Renal cortical epithelial cell (primary cell): Measurements from ENCODE around the gene LRRC8B. TPM values are rescaled to one million over a fixed set of nuclear protein-coding genes. Genes with fewer than 3 reads are reported as not detected.
"Not testable (repeated sequence)": the region's sequence is repeated elsewhere in the genome, so short reads cannot be mapped to it uniquely, and the experiment has no call there.

Experiments
- DNase-seq: peaks from one replicate; pipeline ENCODE4 v3.0.0-alpha.2; 2011; ENCODE audit warnings: low read depth
- total RNA-seq: library from RNA; depleted of rRNA; stranded (reverse); fragments of >200 nt; gene quantifications from 2 replicates; pipeline ENCODE4 v1.2.3, GENCODE V29; 2014

The LRRC8B gene
- total RNA-seq, 1 donor from 2014 or later = 4.4 TPM

DNA sequence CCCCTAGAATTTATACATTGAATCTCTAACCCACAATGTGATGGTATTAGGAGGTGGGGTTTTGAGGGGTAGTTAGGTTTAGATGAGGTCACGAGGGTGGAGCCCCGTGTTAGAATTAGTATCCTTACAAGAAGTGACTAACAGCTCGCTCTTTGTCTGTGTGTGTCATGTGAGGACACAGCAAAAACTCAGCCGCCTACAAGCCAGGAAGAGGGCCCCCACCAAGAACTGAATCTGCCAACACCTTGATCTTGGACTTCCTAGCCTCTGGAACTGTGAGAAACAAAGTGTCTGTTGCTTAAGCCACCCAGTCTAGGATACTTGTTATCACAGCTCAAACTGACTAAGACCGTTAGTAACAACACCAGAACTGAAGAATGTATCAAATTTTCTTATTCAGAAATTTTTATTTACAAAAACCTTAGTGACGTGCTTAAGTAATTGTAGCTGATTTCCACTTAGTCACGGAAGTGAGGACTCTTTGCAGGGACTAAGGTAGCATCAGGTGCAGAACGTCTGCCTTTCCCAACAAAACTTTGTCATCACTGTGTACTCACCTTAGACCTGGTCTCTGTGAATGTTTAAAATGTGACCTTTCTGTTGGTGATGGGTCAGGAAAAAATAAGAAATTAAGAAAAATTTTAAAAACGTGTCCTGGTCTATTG lies 83.8 kb downstream of the LRRC8B start:
- DNase-seq = no peak

DNA sequence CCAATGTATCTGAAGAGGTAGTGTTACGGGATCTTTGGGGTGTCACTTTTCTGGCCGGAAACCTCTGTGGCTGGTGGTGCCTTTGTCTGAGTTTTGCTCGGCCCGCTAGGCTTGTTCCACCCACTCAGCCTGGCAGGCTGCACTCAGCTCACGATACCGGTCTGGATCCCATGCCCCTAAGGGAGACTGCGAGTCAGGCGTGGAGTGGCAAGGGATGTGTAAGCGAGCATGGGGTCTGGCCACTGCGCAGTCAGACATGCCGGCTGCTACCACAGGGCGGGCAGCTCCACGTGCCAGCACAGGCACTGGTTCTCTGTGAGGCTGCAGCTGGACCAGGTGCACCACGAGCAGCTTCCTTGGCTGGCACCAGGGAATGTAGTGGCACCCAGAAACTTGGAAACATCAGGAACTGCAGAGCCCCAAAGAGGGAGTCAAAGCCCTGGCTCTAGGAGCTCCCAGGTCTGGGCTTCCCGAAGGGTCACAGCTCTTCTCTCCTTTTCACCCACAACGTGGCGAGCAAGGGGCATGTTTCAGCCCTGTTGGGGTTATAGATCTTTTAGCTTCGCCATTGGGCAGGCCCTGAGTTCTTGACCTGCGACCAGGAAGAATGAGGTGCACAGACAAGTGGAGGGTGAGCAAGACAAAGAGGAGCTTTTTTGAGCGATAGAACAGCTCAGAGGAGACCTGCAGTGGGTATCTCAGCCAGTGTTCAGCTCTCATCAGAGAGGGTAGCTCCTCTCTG lies 84.5 kb downstream of the LRRC8B start:
- no peak for DNase-seq

DNA sequence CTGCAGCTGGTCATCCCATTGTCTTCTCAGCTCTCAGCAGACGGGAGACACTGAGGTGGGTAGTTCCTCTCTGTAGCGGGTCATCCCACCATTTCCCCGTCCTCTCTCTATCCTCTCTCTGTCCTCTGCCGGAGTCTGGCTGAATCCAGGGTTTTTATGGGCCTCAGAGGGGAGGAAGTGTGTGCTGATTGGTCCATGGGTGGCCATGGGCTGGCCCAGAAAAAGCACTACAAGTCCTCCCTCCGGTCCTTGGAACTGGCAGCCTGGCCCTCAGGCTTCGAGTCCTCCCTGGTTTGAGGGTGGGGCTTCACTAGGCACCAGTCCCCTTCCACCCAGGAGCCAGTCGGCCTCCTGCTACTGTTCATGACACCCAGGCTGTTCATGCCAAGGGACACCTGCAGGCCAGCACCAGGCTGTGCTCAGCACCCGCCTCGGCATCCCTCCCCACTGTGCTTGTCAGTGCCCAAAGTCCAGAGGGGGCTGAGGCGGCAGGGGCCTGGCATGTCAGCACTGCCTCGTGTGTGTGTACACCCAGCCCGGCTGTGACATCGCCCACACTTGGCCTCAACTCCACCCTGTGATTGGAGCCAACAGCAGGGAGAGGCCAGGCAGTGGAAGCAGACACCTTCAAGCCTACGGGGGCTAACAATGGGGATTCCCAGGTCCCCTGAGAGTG lies 85.3 kb downstream of the LRRC8B start:
- no peak for DNase-seq

DNA sequence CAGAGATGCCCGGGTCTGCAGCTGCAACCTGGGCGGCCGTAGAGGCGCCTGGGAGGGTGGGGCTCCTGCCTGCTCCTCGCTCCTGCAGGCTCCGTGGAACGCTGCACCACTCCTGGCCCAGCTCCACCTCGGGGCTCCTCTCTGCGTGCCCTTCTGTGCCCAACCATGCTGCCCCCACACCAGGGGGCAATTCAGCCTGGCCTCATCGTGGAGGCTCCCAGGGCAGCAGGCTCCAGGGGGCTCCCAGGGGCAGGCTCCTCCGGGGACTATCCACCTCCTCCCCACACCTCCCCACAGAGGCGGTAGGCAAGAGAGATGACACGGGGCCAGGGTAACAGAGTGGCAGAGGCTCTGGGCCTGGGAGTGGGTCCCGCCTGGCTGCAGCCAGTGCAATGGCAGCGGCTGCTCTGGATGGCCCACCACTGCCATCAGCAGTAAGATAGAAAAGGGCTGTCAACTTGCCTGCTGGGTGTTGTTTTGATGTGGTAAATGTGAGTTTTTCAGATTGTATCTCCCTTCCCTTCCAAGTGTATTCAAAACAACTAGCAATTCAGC lies 85.9 kb downstream of the LRRC8B start:
- no peak for DNase-seq

DNA sequence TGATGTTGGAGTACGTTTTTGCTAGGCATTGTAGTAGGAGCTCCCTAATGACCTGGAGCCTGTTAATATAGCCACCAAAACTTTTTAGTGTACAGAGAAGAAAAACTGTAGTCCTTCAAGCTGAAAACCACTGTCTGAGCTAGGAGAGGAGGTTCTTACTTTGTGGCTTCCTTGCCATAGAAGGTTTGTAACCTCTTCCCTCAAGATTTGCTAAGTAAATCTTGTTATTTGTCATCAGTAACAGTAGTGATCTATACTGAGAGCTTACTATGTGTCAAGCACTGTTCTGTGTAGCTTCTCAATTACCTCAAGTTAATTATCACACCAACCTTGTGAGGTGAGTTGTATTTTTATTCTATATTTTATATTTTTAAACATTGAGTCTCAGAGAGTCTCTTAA lies 87.1 kb downstream of the LRRC8B start:
- DNase-seq = no peak

DNA sequence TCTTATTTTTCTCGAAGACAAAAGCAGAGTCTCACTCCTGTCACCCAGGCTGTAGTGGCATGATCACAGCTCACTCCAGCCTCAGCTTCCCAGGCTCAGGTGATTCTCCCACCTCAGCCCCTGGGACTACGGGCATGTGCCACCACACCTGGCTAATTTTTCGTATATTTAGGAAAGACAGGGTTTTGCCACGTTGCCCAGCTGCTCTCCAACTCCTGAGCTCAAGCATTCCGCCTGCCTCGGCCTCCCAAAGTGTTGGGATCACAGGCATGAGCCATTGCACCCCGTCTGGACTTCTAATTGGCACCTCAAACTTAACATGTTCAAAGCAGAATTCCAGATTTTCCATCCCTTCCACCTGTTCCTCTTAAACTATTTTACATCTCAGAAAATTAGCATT lies 89.3 kb downstream of the LRRC8B start:
- DNase-seq = no peak

DNA sequence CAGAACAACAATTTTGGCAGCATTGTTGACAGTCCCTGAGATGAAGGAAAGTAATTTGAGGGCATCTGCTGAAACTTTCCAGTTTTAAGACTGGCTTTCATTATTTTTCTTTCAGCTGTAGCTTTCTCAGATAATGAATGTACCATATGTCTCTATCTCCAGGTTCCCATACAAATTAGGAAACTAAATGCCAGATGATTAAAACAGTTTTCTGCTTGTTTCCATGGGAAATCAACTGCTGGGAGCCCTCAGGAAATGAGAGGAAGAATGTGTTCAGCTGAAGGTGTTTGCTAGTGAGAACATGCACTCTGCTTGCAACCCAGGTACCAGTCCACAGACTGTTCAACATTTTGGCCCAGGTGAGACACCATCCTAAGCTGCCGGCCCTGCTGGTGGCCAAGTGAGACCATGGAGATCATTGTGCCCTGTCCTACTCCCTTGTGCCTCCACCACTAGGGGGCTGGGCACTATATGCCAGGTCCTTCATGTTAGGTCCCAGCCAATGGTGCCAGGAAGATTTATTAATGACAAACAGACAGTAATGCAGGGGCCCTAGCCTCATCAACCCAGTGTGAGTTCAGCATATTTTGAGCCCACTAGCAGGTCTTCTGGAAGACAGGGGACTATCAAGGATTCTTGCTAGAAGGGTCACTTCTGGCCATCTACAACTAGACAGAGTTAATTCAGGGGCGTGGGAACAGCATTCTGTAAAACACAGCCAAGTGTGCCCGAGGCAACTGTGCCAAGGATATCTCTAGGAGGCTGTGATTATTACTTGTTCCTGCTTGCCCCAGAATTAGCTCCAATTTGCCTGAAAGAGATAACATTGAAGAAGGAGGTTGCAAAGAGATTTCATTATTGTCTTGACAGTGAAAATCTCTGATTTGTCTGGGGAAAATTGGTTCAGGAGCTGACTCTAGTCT lies 91.3 kb downstream of the LRRC8B start:
- DNase-seq = no peak

DNA sequence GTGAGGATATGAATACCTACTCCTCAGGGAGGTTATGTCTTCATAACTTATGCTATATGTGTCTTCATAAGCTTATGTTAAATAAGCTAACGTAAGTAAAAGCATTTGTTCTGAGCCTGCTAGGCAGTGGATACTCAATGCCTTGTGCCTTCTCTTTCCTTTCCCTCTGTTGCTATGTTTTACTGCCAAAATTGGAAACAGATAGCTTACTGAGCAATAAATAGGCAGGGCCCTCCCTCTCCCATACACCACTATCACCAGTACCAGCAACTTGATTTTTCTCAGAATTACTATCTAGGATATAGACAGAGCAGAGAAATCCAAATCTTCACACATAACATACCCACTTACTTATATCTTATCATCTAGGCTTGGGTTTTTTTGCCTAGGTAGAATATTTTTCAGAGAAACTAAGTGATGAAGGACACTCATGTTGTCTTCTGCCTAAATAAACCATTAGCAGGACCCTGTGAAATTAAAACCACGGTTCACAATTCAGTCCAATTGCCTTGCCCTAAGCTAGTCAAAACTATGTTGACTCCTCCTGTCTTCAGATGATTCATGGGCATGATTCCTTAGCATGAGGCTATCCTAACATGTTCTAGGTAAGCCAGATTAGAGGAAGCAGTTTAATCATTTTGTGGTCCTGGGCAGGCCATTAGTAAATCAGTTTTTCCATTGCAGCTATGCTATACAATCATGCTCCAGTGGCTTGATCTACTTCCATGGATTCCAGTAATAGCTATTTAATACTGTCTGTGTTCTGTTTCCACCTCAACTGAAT lies 92.4 kb downstream of the LRRC8B start:
- DNase-seq = no peak

DNA sequence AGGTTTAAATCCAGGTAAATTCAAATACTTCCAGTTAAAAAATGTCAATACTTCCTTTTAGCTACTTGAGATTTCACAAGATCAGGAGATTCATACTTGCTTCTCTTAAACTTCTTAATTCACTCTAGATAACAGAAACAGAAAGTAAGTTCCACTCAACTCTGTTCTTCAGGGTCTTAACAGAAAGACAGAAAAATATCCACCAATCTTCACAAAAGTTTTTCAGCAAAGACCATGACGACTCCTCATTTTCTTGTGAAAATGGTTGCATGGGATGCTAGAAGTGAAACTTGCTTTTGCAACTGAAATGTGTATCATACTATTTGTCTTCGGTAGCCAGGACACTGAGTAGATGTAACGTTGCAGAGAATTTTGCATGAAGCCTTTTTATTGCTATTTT lies 96.0 kb downstream of the LRRC8B start:
- DNase-seq = no peak

DNA sequence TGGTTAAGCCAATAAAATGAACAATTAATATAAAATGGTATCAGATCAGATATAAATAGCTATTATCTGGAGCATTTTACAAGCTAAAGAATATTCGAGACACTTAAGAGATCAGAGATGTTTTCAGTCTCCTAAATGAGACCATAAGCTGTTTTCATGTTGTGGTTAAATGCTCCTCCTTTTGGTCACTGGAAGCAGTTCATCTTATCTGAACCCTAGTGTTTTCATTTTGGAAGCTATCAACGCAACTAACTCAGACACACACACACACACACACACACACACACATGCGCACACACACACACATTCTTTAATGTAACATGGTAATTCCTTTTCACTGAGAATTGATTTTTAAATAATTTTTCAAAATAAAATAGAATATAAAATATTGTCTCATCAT lies 98.3 kb downstream of the LRRC8B start:
- no peak for DNase-seq

DNA sequence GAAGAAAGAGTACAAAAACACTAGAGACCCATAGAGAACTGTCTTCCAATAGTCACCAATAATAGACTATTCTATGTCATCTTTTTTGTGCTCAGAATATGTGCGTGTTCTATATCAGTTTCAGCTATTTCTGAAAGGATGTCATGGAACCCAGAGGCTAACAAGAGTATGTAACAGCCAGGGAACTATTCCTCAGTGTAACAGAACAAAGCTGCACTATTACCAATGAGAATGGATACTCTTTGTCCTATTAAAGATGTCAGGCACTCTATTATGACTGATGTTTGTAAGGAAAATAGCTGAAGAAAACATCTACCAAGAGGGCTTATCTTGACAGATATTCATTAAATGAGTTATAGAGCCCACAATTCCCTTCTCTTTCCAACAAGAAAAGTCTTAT lies 99.7 kb downstream of the LRRC8B start:
- DNase-seq = no peak

DNA sequence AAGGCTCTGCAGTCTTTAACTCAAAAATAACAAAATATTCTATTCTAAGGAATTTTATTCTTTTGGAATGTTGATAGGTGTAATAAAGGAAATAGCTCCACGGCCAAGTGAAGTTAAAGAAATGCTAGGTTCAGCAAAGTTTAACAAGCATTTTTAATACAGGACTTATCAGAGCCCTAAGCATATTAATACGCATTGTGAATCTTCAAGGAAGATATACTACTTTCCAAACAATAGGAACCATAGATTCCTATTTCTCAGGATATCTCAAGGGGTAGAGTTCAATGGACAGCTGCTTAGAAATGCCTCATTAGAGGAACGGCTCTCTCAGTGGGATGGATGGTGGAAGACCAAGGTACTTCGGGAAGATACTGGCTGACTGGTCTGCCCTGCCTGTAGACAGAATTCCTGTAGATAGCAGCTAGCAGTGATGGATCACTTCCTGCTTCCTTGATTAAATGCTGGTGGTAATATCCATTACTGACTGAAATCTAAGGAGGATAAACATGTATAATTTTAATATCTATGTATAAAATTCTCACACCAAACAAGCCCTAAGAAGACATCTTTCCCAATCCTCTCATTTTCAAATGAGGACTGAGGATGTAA lies 100.2 kb downstream of the LRRC8B start:
- no peak for DNase-seq

DNA sequence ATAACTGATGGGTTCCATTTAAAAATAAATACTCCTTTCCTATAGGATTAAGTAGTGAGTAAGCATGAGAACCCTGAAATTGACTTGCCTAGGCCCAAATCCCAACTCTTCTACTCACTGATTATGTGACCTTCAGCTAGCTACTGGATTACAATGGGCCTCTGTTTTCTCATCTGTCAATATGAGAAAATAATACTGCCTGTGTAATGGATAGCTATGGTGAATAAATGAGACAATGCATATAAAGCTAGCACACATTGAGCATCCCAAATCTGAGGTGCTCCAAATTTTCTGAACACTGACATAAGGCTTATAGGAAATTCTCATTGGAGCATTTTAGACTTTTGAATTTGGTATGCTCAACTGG lies 103.0 kb downstream of the LRRC8B start:
- DNase-seq = no peak

DNA sequence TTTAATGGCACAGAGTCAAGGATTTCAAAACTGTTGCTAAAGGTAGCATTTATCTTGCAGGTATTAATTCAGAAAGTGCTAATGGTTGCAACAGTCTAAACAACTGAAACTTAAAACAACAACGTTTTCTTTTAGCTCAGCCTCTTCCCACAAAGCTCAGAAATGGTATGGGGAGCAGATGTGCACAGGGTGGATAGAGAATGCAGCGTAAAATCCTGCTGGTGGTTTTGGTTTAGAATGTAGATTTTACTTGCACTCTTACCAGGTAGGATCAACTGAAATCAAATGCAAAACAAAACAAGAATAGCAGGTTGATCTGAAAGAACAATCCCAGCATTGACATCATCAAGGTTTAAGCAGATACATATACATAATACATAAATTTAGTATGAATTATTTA lies 104.5 kb downstream of the LRRC8B start:
- no peak for DNase-seq

DNA sequence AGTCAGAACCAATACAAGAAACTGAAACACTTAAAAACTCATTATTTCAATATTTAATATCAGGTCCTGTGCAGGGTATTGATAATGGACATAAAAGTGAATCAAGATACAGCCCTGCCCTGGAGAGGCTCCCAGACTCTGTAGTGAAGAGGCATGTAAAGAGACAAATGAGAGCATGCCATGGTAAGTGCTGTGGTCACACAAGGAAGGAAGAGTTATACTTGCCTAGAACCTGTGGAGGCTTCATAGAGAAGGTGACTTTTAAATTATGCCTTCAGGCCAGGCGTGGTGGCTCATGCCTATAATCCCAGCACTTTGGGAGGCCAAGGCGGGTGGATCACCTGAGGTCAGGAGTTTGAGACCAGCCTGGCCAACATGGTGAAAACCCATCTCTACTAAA lies 105.0 kb downstream of the LRRC8B start:
- DNase-seq = not testable (repeated sequence)

DNA sequence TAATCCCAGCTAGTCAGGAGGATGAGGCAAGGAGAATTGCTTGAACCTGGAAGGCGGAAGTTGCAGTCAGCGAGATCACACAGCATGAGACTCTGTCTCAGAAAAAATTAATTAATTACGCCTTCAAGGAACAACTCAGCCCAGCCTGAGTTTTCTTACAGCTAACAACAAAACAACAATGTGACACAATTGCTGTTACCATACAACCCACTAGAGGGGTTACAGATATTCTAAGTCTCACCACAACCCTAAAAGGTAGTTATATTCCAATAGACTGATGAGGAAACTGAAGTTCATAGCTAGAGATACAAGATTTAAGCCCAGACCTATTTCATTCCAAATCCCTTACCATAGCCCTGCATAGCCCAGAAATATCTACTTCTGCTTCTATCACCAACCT lies 105.4 kb downstream of the LRRC8B start:
- no peak for DNase-seq

DNA sequence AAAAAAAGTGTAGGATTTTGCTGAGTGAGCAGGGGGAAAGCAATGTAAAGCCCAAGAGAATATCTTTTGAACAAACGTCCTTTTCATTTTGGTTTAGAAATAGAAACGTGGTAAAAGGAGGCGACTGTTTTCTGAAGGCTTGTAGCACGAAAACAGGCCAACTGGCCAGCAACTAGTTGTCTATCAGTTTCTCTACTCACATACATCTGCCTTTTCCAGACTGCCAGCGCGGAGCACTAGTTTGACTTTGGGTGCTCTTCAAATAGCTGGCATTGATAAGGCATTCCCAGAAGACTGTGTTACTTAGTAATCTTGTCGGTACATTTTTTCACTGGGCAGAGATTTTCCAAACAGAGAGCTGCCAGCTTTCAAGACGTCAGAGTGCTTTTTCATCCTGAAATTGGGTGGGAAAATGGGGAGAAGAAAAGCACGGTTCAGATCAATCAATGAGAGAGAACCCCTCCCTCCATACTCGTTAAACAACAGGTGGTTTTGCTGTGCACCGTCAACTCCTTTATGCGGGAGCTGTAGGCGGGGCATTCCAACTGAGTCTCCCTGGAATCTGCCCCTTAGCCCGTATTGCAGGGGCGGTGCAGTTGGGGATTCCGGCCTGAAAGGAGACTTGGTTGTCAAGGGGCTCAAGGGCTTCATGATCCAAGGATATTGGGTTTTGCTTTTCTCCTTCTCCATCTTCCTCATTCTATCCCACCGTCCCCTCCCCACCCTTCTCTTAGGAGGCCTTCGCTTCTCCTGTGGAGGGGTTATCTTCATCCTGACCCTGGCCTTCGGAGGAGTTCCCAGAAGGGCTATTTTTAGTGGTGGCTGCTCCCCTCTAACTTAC lies 107.4 kb downstream of the LRRC8B start:
- no peak for DNase-seq

DNA sequence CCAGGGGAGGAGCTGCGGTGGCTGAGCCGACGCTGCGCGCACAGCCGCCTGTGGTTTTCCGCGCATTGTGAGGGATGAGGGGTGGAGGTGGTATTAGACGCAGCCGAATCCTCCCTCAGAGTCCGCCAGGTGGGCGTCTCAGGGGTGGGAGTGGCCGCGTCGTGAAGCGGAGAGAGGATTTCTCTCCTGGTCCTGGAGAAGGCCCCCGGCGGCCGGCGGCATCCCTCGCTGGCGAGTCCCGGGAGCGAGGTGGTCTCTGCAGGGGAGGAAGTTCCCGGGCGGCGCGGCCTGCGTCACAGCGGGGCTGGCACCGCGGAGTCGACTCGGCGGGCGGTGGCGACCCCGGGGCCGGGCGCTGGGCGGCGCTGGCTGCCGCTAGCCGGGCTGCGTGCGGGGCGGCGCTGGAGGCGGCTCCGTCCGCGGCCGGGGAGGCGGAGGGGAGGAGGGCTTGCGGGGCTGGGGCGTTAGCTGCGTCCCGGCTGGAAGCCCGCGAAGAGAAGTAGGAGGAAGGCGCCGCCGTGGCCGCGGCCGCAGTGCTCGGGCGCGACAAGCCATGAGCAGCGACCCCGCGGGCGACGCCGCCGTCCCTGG lies 108.1 kb downstream of the LRRC8B start, which contains the start of gene LRRC8C:
LRRC8C (plus strand) TSS at position 464 of the 591 bp plus-strand sequence. CDS start 53,354 bp downstream, outside the sequence.
- no peak for DNase-seq

DNA sequence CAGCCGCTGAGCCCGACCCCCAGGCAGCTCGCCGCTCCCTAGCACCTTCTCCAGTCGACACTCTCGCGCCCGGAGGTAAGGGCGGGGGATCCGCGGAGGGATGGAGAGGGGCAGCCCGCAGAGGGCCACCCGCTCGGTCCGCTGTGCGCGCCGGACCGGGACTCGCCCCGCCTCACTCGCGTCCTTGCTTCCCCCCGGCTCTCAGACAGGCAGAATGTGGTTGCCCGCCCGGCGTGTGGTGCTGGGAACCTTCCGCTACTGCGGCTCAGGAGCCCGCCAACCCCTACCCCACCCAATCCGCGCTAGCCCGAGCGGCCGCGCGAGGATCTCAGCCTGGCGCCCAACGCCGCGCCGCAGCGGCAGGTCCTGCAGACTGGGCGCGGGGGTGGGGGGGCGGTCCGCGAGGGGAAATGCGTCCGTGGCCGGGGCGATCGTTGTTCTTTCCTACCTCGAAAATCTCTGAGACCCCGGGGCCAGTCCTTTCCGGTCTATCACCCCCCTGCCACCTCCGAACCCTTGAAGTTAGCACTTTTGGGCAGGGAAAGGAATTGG lies 108.7 kb downstream of the LRRC8B start:
- no peak for DNase-seq
